HEK293 (cell line): ENCODE data around the gene GJD4.

Experiments used
- CTCF ChIA-PET: fragments of 350-600 bp; formaldehyde crosslinking; extraction: SDS; loops from one replicate; lab custom pipeline; 2021; ENCODE audit warnings: antibody characterized with exemption; lab: Yijun Ruan, JAX
- POLR2A ChIA-PET: fragments of 300-600 bp; formaldehyde crosslinking; extraction: SDS; loops from one replicate; lab custom pipeline; 2020; ENCODE audit warnings: antibody characterized with exemption, inconsistent platforms; lab: Yijun Ruan, JAX
- H3K27ac ChIP-seq: fragments of 200-500 bp; sonication (Bioruptor generic); 2 replicates; pipeline ENCODE4 v1.5.1; 2014; ENCODE audit warnings: low read depth, low read length, control low read depth, inconsistent platforms; ENCODE audit errors: extremely low read depth
- H3K36me3 ChIP-seq, 2 experiments: fragments of 200-500 bp in 1 of 2; sonication (Bioruptor generic) in 1 of 2; 1 replicate in 1 of 2; 2 replicates in 1 of 2; pipeline ENCODE4 v1.5.1; 2014 to 2017; ENCODE audit warnings: inconsistent platforms in 2 of 2, low read length in 2 of 2; ENCODE audit not compliant: control insufficient read depth in 2 of 2, insufficient read depth in 1 of 2
- H3K4me1 ChIP-seq: fragments of 200-500 bp; sonication (Bioruptor generic); 2 replicates; pipeline ENCODE4 v1.5.1; 2014; ENCODE audit warnings: mild to moderate bottlenecking, low read length, inconsistent platforms; ENCODE audit not compliant: control insufficient read depth, insufficient read depth
- H3K4me3 ChIP-seq: 2 replicates; pipeline ENCODE4 v1.5.1; 2011; ENCODE audit warnings: low read depth, mild to moderate bottlenecking, control low read depth, low read length, moderate library complexity
- H3K9me3 ChIP-seq: fragments of 200-500 bp; sonication (Bioruptor generic); 2 replicates; pipeline ENCODE4 v1.5.1; 2014; ENCODE audit warnings: low read depth, low read length, inconsistent platforms; ENCODE audit not compliant: control insufficient read depth, insufficient read depth
- AEBP2 ChIP-seq: fragments of 450-650 bp; formaldehyde crosslinking; IDR thresholded peaks from 2 replicates; pipeline ENCODE4 v1.5.1; 2016; ENCODE audit warnings: missing biosample characterization, missing genetic modification characterization, borderline replicate concordance
- HIC1 ChIP-seq: fragments of 450-650 bp; formaldehyde crosslinking; IDR thresholded peaks from 2 replicates; pipeline ENCODE4 v1.5.1; 2016; ENCODE audit warnings: missing biosample characterization, missing genetic modification characterization
- HOXC10 ChIP-seq: sonication (generic); formaldehyde crosslinking; IDR thresholded peaks from 2 replicates; pipeline ENCODE4 v1.8.1; 2023; ENCODE audit warnings: mild to moderate bottlenecking, missing genetic modification reagents
- PRDM2 ChIP-seq: fragments of 450-650 bp; formaldehyde crosslinking; IDR thresholded peaks from 2 replicates; pipeline ENCODE4 v1.5.1; 2016; ENCODE audit warnings: missing biosample characterization, missing genetic modification characterization, borderline replicate concordance
- RBAK ChIP-seq: fragments of 450-650 bp; formaldehyde crosslinking; IDR thresholded peaks from 2 replicates; pipeline ENCODE4 v1.5.1; 2016; ENCODE audit warnings: missing biosample characterization, missing genetic modification characterization
- REPIN1 ChIP-seq: fragments of 450-650 bp; formaldehyde crosslinking; IDR thresholded peaks from 2 replicates; pipeline ENCODE4 v1.5.1; 2017; ENCODE audit warnings: missing biosample characterization, missing genetic modification characterization, low read depth
- ZNF169 ChIP-seq: fragments of 450-650 bp; formaldehyde crosslinking; IDR thresholded peaks from 2 replicates; pipeline ENCODE4 v1.5.1; 2016; ENCODE audit warnings: missing biosample characterization, missing genetic modification characterization
- ZNF239 ChIP-seq: fragments of 450-650 bp; formaldehyde crosslinking; IDR thresholded peaks from 2 replicates; pipeline ENCODE4 v1.5.1; 2016; ENCODE audit warnings: missing biosample characterization, missing genetic modification characterization
- ZNF362 ChIP-seq: fragments of 450-650 bp; formaldehyde crosslinking; IDR thresholded peaks from 2 replicates; pipeline ENCODE4 v1.5.1; 2016; ENCODE audit warnings: missing biosample characterization, missing genetic modification characterization
- ZNF391 ChIP-seq: fragments of 450-650 bp; formaldehyde crosslinking; IDR thresholded peaks from 2 replicates; pipeline ENCODE4 v1.5.1; 2016; ENCODE audit warnings: low read depth, missing biosample characterization, missing genetic modification characterization, borderline replicate concordance
- ZNF548 ChIP-seq: fragments of 450-650 bp; formaldehyde crosslinking; IDR thresholded peaks from 2 replicates; pipeline ENCODE4 v1.5.1; 2016; ENCODE audit warnings: missing biosample characterization, missing genetic modification characterization
- ZNF560 ChIP-seq: fragments of 450-650 bp; formaldehyde crosslinking; IDR thresholded peaks from 2 replicates; pipeline ENCODE4 v1.5.1; 2017; ENCODE audit warnings: missing biosample characterization, missing genetic modification characterization, borderline replicate concordance
- ZNF629 ChIP-seq: fragments of 450-650 bp; formaldehyde crosslinking; IDR thresholded peaks from 2 replicates; pipeline ENCODE4 v1.5.1; 2017; ENCODE audit warnings: missing biosample characterization, missing genetic modification characterization
- ZNF658 ChIP-seq: fragments of 450-650 bp; formaldehyde crosslinking; IDR thresholded peaks from 2 replicates; pipeline ENCODE4; 2016; ENCODE audit warnings: missing biosample characterization, missing genetic modification characterization
- ZNF670 ChIP-seq: fragments of 450-650 bp; formaldehyde crosslinking; IDR thresholded peaks from 2 replicates; pipeline ENCODE4 v1.5.1; 2016; ENCODE audit warnings: missing biosample characterization, missing genetic modification characterization, low read depth
- ZSCAN30 ChIP-seq: fragments of 450-650 bp; IDR thresholded peaks from 2 replicates; pipeline ENCODE4 v1.5.1; 2018; ENCODE audit warnings: missing biosample characterization, mild to moderate bottlenecking, missing genetic modification characterization, moderate library complexity

The GJD4 gene

GRCh38 chr10:35595106-35595505 lies 10.0 kb upstream of the GJD4 start (continued):
- TF ChIP-seq AEBP2 (tag by site-specific recombination) (no peak), PRDM2 (no peak), ZNF239 (tag by site-specific recombination) (no peak), HOXC10 (no peak), ZNF169 (no peak), ZNF658 (tag by site-specific recombination) (no peak), ZNF670 (tag by site-specific recombination) (no peak), ZNF548 (tag by site-specific recombination) (no peak), ZNF560 (tag by site-specific recombination) (no peak), ZNF629 (no peak)
- TF ChIP-seq, all 188 proteins: peak for 0

- CTCF ChIA-PET = interaction anchor here (0.9 kb wide), 1 partner anchor 145 kb away, joined by 3 read pairs; no protein-coding TSS in a partner anchor
- no peak overlapping the region for H3K27ac ChIP-seq
- H3K9me3 ChIP-seq = no peaks in the 10 kb centered on the region
- no peak for TF ChIP-seq ZNF362 (tag by site-specific recombination)
- no peak for TF ChIP-seq ZNF391 (tag by site-specific recombination)
- TF ChIP-seq REPIN1 (tag by site-specific recombination) = no peak
- TF ChIP-seq ZSCAN30 = no peak
- TF ChIP-seq RBAK (tag by site-specific recombination) = no peak
- TF ChIP-seq HIC1 (tag by site-specific recombination) = no peak
- H3K36me3 ChIP-seq = no peaks in the 10 kb centered on the region
- no peak overlapping the region for H3K4me3 ChIP-seq
- POLR2A ChIA-PET = no interaction called here
- H3K4me1 ChIP-seq = no peaks in the 10 kb centered on the region
Observed at GRCh38 chr10:35598379-35598778, 6.8 kb upstream of the GJD4 start.
